OCI-LY1 (cell line): ENCODE results near the gene SLC25A38.

ENCODE experiments used
- H2AFZ ChIP-seq: fragments of 200-600 bp; sonication (generic), shearing (Covaris generic); 2 replicates; pipeline ENCODE4 v1.6.0; 2014; ENCODE audit warnings: antibody characterized with exemption, mild to moderate bottlenecking, low read length
- H3F3A ChIP-seq: fragments of 200-600 bp; sonication (generic), shearing (Covaris generic); 2 replicates; pipeline ENCODE4 v1.6.0; 2014; ENCODE audit warnings: mild to moderate bottlenecking, antibody characterized with exemption, low read length, moderate library complexity; ENCODE audit not compliant: insufficient read depth
- H3K27ac ChIP-seq: fragments of 200-600 bp; sonication (generic); 2 replicates; pipeline ENCODE4 v1.5.1; 2014; ENCODE audit warnings: low read length, mixed run types, mild to moderate bottlenecking, low read depth; ENCODE audit not compliant: poor library complexity, severe bottlenecking
- H3K27me3 ChIP-seq: fragments of 200-600 bp; sonication (generic); 2 replicates; pipeline ENCODE4 v1.6.0; 2014; ENCODE audit warnings: antibody characterized with exemption, mild to moderate bottlenecking, low read length, moderate library complexity; ENCODE audit not compliant: insufficient read depth
- H3K36me3 ChIP-seq: fragments of 200-600 bp; sonication (generic); 2 replicates; pipeline ENCODE4 v1.6.1; 2014; ENCODE audit warnings: mild to moderate bottlenecking, antibody characterized with exemption, low read length, moderate library complexity, mixed read lengths; ENCODE audit not compliant: insufficient read depth
- H3K4me1 ChIP-seq: fragments of 200-600 bp; sonication (generic); 2 replicates; pipeline ENCODE4 v1.5.1; 2014; ENCODE audit warnings: mild to moderate bottlenecking, low read length, moderate library complexity; ENCODE audit not compliant: insufficient read depth, severe bottlenecking
- H3K4me2 ChIP-seq: fragments of 200-600 bp; sonication (generic), shearing (Covaris generic); 2 replicates; pipeline ENCODE4 v1.6.1; 2014; ENCODE audit warnings: low read length
- H3K4me3 ChIP-seq: fragments of 200-600 bp; sonication (generic); 2 replicates; pipeline ENCODE4 v1.5.1; 2014; ENCODE audit warnings: low read length, low read depth, mild to moderate bottlenecking, mixed read lengths; ENCODE audit not compliant: poor library complexity, severe bottlenecking
- H3K79me2 ChIP-seq: fragments of 200-600 bp; shearing (Covaris generic); 2 replicates; pipeline ENCODE4 v1.6.1; 2016; ENCODE audit warnings: mixed run types, low read length, mixed read lengths; ENCODE audit not compliant: insufficient read depth
- H3K9ac ChIP-seq: fragments of 200-600 bp; sonication (generic), shearing (Covaris generic); 2 replicates; pipeline ENCODE4 v1.6.1; 2014; ENCODE audit warnings: mild to moderate bottlenecking, low read length, mixed read lengths
- H3K9me2 ChIP-seq: fragments of 200-600 bp; sonication (generic), shearing (Covaris generic); 2 replicates; pipeline ENCODE4 v1.6.1; 2014; ENCODE audit warnings: low read depth, mild to moderate bottlenecking, low read length, mixed read lengths
- H3K9me3 ChIP-seq: fragments of 200-600 bp; shearing (Covaris generic); 2 replicates; pipeline ENCODE4 v1.6.1; 2014; ENCODE audit warnings: low read length, mixed read lengths
- H4K20me1 ChIP-seq: fragments of 200-600 bp; sonication (generic), shearing (Covaris generic); 2 replicates; pipeline ENCODE4 v1.6.0; 2016; ENCODE audit warnings: mild to moderate bottlenecking, low read length; ENCODE audit not compliant: insufficient read depth
- EZH2 ChIP-seq: fragments of 200-600 bp; sonication (generic), shearing (Covaris generic); IDR thresholded peaks from 2 replicates; pipeline ENCODE4 v1.8.0; 2017; ENCODE audit warnings: borderline replicate concordance, mixed run types, mild to moderate bottlenecking, antibody characterized with exemption, low read length, moderate library complexity, mixed read lengths
- TF ChIP-seq, protein P1 (sequence below): fragments of 200-600 bp; sonication (generic), shearing (Covaris generic); IDR thresholded peaks from 2 replicates; pipeline ENCODE4 v1.5.1; 2017; ENCODE audit warnings: mild to moderate bottlenecking, antibody characterized with exemption, low read length, moderate library complexity, mixed read lengths

Gene SLC25A38

DNA sequence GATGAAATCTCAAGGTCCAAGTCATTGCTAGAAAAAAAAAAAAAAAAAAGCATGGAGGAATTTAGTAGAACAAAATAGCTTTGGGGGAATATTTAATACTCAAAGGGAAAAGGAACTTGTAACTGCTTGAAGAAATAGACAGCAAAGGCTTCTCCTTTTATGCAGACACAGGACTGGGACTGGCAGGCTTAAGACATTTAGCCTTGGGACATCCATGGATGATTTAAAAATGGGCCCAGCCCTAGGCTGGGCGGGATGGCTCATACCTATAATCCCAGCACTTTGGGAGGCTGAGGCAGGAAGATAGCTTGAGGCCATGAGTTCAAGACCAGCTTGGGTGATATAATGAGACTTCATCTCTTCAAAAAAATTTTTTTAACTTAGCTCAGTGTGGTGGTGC lies 43.1 kb downstream of the SLC25A38 start:
- Histone ChIP-seq H3F3A (no peaks in the 10 kb centered on the region), H3K27me3 (no peaks in the 10 kb centered on the region; the same call in 1 of the 2 replicates), H4K20me1 (no peaks in the 10 kb centered on the region), H3K9me2 (no peaks in the 10 kb centered on the region), H3K36me3 (no peaks in the 10 kb centered on the region), H3K27ac (no peak overlapping the region), H3K4me1 (no peaks in the 10 kb centered on the region), H3K79me2 (no peaks in the 10 kb centered on the region), H3K9me3 (no peaks in the 10 kb centered on the region), H3K9ac (no peak overlapping the region), H3K4me3 (no peak overlapping the region), H3K4me2 (no peak overlapping the region), H2AFZ (no peak overlapping the region)
- TF ChIP-seq EZH2 = no peak
- TF ChIP-seq, protein P1, sequence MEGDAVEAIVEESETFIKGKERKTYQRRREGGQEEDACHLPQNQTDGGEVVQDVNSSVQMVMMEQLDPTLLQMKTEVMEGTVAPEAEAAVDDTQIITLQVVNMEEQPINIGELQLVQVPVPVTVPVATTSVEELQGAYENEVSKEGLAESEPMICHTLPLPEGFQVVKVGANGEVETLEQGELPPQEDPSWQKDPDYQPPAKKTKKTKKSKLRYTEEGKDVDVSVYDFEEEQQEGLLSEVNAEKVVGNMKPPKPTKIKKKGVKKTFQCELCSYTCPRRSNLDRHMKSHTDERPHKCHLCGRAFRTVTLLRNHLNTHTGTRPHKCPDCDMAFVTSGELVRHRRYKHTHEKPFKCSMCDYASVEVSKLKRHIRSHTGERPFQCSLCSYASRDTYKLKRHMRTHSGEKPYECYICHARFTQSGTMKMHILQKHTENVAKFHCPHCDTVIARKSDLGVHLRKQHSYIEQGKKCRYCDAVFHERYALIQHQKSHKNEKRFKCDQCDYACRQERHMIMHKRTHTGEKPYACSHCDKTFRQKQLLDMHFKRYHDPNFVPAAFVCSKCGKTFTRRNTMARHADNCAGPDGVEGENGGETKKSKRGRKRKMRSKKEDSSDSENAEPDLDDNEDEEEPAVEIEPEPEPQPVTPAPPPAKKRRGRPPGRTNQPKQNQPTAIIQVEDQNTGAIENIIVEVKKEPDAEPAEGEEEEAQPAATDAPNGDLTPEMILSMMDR = no peak

GRCh38 chr3:39427506-39427905 lies 44.3 kb downstream of the SLC25A38 start:
- no peak overlapping the region for H3K9ac ChIP-seq
- no peaks in the 10 kb centered on the region for H3K4me1 ChIP-seq
- no peaks in the 10 kb centered on the region for H3K9me2 ChIP-seq
- no peaks in the 10 kb centered on the region for H4K20me1 ChIP-seq
- no peak overlapping the region for H3K4me2 ChIP-seq
- no peak for TF ChIP-seq EZH2
- TF ChIP-seq, protein P1 = no peak
- no peaks in the 10 kb centered on the region for H3K36me3 ChIP-seq
- H2AFZ ChIP-seq = no peak overlapping the region
- no peaks in the 10 kb centered on the region for H3F3A ChIP-seq
- H3K79me2 ChIP-seq = no peaks in the 10 kb centered on the region
- H3K9me3 ChIP-seq = no peaks in the 10 kb centered on the region
- no peak overlapping the region for H3K4me3 ChIP-seq
- H3K27me3 ChIP-seq = no peaks in the 10 kb centered on the region; the same call in 1 of the 2 replicates
- no peak overlapping the region for H3K27ac ChIP-seq

DNA sequence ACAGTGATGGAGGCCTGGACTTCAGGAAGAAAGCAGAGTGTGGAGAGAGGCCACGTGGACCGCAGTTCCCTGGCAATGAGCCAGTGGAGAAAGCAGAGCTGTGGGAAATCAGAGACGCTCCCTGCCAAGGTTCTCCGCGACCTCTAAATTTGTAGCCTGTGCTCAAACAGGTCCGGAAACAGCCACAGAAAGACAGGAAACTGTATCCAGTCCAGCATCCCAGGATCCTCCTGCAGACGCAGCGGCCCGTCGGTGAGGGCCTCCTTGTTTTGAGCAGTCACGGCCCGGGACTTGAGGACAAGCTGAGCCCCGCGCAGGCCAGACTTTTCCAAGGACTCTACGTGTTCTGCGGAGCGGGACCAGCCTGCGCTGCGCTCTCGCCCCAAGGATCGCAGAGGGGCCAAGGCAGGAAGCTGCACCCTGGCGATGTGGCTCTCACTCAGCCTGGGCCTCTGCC lies 45.6 kb downstream of the SLC25A38 start:
- H2AFZ ChIP-seq = no peak overlapping the region
- H3F3A ChIP-seq = no peaks in the 10 kb centered on the region
- H3K4me3 ChIP-seq = no peak overlapping the region
- TF ChIP-seq, protein P1 = no peak
- no peak for TF ChIP-seq EZH2
- no peaks in the 10 kb centered on the region; the same call in 1 of the 2 replicates for H3K27me3 ChIP-seq
- no peaks in the 10 kb centered on the region for H3K36me3 ChIP-seq
- H4K20me1 ChIP-seq = no peaks in the 10 kb centered on the region
- H3K9ac ChIP-seq = no peak overlapping the region
- no peaks in the 10 kb centered on the region for H3K79me2 ChIP-seq
- H3K9me2 ChIP-seq = no peaks in the 10 kb centered on the region
- H3K4me1 ChIP-seq = no peaks in the 10 kb centered on the region
- H3K27ac ChIP-seq = no peak overlapping the region
- H3K9me3 ChIP-seq = no peaks in the 10 kb centered on the region
- no peak overlapping the region for H3K4me2 ChIP-seq
